Ovary (tissue), 9 donors: ENCODE measurements around the gene FBXO40. TPM values are rescaled to one million over a fixed set of nuclear protein-coding genes. Genes with fewer than 3 reads are reported as not detected.

ENCODE experiments used
- DNase-seq, 5 donors: peaks; one replicate each; pipeline ENCODE4 v3.0.0-alpha.2; 2019 to 2020
- H3K27ac ChIP-seq, 2 donors: fragments of 200-600 bp; one replicate each; pipeline versions ENCODE4 v1.5.1 to v1.8.0; 2019 to 2022
- H3K27me3 ChIP-seq: fragments of 200-600 bp; one replicate; pipeline ENCODE4 v1.8.0; 2022
- H3K36me3 ChIP-seq: fragments of 200-600 bp; sonication (generic); one replicate; pipeline ENCODE4 v1.5.1; 2019
- H3K4me1 ChIP-seq: one replicate; pipeline ENCODE4 v1.8.1; 2013; ENCODE audit warnings: mild to moderate bottlenecking, moderate library complexity; ENCODE audit not compliant: insufficient read depth
- H3K4me3 ChIP-seq: fragments of 200-600 bp; sonication (generic); one replicate; pipeline ENCODE4 v1.5.1; 2017
- H3K9me3 ChIP-seq, 2 donors: fragments of 200-600 bp in 1 of 2; sonication (generic) in 1 of 2; one replicate each; pipeline versions ENCODE4 v1.5.1 to v1.8.1; 2013 to 2019; ENCODE audit warnings: mild to moderate bottlenecking in 1 of 2, moderate library complexity in 1 of 2
- EP300 ChIP-seq: sonication (generic); formaldehyde crosslinking; IDR thresholded peaks from one replicate; pipeline ENCODE4 v1.6.1; 2017; ENCODE audit warnings: antibody characterized with exemption
- POLR2A ChIP-seq: fragments of 450-650 bp; IDR thresholded peaks from one replicate; pipeline ENCODE4 v1.6.1; 2017; ENCODE audit warnings: antibody characterized with exemption, mild to moderate bottlenecking, moderate library complexity
- WGBS, 3 donors: extraction: QIAGEN DNeasy Blood & Tissue Kit in 1 of 3; methylation state at CpG; one replicate each; pipeline versions ENCODE4 v1.1.5 to v1.1.7; 2013 to 2017; 5-methylcytosine and 5-hydroxymethylcytosine counted together
- intact Hi-C, 4 donors: fragments of 100-400 bp; cut with DNase I; formaldehyde crosslinking; loops; one replicate each; pipeline versions ENCODE4 v1.11.0 to v1.15.1; 2022 to 2023
- polyA plus RNA-seq, 2 donors: library from polyadenylated mRNA; stranded (reverse); fragments of 200-250 nt in 1 of 2; fragments of 350-450 nt in 1 of 2; fragmentation: Illumina TruSeq in 1 of 2; extraction: RNeasy Lipid Tissue Mini Kit (QIAGEN cat#74804) in 1 of 2; gene quantifications; one replicate each; pipeline ENCODE4 v1.2.3, GENCODE V29; 2013 to 2014
- total RNA-seq, 7 donors: library from RNA; depleted of rRNA in 2 of 7; stranded (reverse); fragments of >200 nt in 2 of 7; fragmentation: NEBNext Ultra II Directional in 3 of 7; extraction: Animal tissue kit (Norgen Biotek cat#: 25700) in 3 of 7; gene quantifications; one replicate each; pipeline versions ENCODE4 v1.1.0 to v1.2.4, GENCODE V29; 2016 to 2023
- TF ChIP-seq, protein P1 (sequence below), 3 donors: fragments of 450-650 bp in 2 of 3; fragments of 200-600 bp in 1 of 3; IDR thresholded peaks; one replicate each; pipeline versions ENCODE4 v1.5.1 to v1.8.0; 2016 to 2022; ENCODE audit warnings: antibody characterized with exemption in 3 of 3, mild to moderate bottlenecking in 1 of 3
- donor health status: DM: no; HTN: no; CAD: no; lungs with moderate emphysema.
- donor health status: DM: no; HTN: no; CAD: no.
- donor health status: Bipolar disorder and iron deficiency.
- donor health status: DM: yes; HTN: yes; CAD: no.
- donor health status: DM: no; HTN: no; CAD: no.
- donor health status: DM: yes; HTN: yes; CAD: no.

Gene FBXO40
- total and polyA plus RNA-seq, 9 donors, result 0.08 to 1.2 (median 0.17) TPM; not detected in 1

DNA sequence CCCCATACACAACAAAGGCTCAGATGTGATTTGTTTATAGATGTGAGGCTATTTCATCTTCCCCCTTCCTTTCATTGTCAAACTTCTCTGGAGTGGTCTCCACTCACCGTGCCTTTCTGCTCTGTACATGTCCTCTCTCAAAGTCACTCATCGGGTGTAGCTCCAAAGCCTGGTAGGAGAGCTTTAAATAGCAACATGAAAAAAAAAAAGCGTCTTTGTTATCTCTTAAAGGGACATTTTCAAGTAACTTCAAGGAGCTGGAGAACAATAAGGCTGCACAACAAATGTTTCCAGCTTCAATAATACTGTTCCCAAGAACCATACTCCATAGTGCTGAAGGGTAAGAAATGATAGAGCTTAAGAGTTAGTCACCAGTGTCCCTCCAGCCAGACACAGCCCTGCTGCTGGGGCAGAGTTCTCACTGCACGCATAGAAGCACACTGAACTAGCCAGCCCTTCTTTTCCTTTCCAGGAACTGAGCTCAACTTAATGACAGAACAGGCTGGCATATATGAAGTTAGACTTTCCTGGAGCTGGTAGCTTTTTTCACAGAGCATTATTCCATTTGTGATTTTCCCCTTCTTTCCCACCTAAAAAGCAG, 8.1 kb downstream of the FBXO40 start:
- Histone ChIP-seq H3K36me3 (no peaks in the 10 kb centered on the region), H3K4me3 (no peak overlapping the region), H3K9me3 (no peaks in the 10 kb centered on the region), H3K4me1 (peaks cover 1% of the 10 kb centered on the region), H3K27ac (no peak overlapping the region), H3K27me3 (no peaks in the 10 kb centered on the region)
- intact Hi-C loops, result no loop called here
- no peak for TF ChIP-seq EP300
- no peak for TF ChIP-seq POLR2A
- TF ChIP-seq, protein P1, sequence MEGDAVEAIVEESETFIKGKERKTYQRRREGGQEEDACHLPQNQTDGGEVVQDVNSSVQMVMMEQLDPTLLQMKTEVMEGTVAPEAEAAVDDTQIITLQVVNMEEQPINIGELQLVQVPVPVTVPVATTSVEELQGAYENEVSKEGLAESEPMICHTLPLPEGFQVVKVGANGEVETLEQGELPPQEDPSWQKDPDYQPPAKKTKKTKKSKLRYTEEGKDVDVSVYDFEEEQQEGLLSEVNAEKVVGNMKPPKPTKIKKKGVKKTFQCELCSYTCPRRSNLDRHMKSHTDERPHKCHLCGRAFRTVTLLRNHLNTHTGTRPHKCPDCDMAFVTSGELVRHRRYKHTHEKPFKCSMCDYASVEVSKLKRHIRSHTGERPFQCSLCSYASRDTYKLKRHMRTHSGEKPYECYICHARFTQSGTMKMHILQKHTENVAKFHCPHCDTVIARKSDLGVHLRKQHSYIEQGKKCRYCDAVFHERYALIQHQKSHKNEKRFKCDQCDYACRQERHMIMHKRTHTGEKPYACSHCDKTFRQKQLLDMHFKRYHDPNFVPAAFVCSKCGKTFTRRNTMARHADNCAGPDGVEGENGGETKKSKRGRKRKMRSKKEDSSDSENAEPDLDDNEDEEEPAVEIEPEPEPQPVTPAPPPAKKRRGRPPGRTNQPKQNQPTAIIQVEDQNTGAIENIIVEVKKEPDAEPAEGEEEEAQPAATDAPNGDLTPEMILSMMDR (IDR thresholded peaks at IDR 0.05), result no peak
- WGBS, 3 donors, result 26 to 34% (median 28%) methylated on average over 4 of the region's 4 CpGs
- DNase-seq, result no peak

DNA sequence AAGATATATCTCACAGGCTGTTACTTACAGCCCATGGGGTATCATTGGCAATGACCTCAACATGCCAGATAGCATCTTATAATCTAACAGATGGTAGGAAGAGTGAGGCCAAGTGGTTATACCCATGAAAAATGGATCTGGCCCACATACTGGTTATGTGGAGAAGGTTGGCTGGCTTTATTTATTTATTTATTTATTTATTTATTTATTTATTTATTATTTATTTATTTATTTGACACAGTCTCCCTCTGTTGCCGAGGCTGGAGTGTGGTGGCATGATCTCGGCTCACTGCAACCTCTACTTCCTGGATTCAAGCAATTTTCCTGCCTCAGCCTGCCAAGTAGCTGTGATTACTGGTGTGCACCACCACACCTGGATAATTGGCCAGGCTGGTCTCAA, 11.6 kb downstream of the FBXO40 start:
- 92 to 96% (median 95%) methylated on average over 2 of the region's 2 CpGs for WGBS, 3 donors
- Histone ChIP-seq H3K4me3 (no peak overlapping the region), H3K9me3 (no peaks in the 10 kb centered on the region), H3K27me3 (no peaks in the 10 kb centered on the region), H3K36me3 (no peaks in the 10 kb centered on the region), H3K27ac (no peak overlapping the region), H3K4me1 (peaks cover 1% of the 10 kb centered on the region)
- TF ChIP-seq POLR2A (no peak), EP300 (no peak)
- TF ChIP-seq, protein P1 (IDR thresholded peaks at IDR 0.05), result no peak
- DNase-seq, result no peak
- intact Hi-C loops, result no loop called here

DNA sequence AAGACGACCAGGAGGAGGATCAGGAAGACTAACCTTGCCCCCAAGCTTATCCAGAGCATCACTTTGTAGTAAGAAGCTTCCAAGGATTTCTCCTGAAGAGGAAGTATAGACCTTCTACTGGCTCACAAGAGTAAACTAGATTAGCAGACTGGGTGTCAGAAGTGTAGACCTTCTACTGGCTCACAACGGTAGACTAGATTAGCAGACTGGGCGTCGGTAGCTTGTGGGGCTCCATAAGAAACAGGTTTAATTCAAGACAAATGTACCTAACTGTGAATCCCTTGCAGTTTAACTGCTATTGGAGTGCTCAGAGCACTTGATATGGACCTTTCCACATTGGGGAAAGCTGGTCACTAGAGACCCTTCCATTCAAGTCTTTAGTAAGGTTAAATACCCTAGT, 12.9 kb downstream of the FBXO40 start:
- no peak for DNase-seq
- intact Hi-C loops, result no loop called here
- TF ChIP-seq, protein P1 (IDR thresholded peaks at IDR 0.05), result no peak
- TF ChIP-seq POLR2A, result no peak
- TF ChIP-seq EP300, result no peak
- Histone ChIP-seq H3K27me3 (no peaks in the 10 kb centered on the region), H3K36me3 (no peaks in the 10 kb centered on the region), H3K27ac (no peak overlapping the region), H3K4me1 (no peaks in the 10 kb centered on the region), H3K4me3 (no peak overlapping the region), H3K9me3 (no peaks in the 10 kb centered on the region)
- WGBS, 3 donors, result 80 to 84% (median 84%) methylated on average over 4 of the region's 4 CpGs

DNA sequence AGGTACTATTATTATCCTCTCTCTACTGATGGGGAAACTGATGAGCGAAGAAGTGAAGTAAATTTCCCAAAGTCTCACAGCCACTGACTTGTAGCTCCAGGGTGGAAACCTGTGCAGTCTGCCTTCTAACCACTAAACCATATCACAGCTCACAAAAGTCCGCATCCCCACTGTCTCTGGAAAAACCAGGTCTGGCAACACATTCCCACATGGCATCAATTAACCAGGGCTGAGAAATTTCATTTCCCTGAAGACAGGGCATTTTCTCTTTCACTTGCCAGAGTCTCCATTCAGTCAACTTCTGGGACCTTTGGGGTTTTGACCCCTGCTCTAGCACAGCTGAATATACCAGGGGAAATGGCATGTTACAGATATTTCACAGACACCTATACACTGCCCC, 26.5 kb downstream of the FBXO40 start:
- H3K4me1 ChIP-seq, result no peaks in the 10 kb centered on the region
- no peaks in the 10 kb centered on the region for H3K9me3 ChIP-seq
- intact Hi-C loops, result no loop called here
- no peak for TF ChIP-seq POLR2A
- TF ChIP-seq, protein P1 (IDR thresholded peaks at IDR 0.05), result no peak
- TF ChIP-seq EP300, result no peak
- H3K27ac ChIP-seq, result no peak overlapping the region
- DNase-seq, result no peak
- no peaks in the 10 kb centered on the region for H3K36me3 ChIP-seq
- WGBS, 3 donors, result 91 to 97% (median 95%) methylated on average over 2 of the region's 2 CpGs
- no peaks in the 10 kb centered on the region for H3K27me3 ChIP-seq
- H3K4me3 ChIP-seq, result no peak overlapping the region
